HCEC 1CT (cell line): ENCODE results near the gene BRAT1.
A peak's percentile ranks its signal among the peaks of the same experiment; 100 is the strongest.

Experiments used
- DNase-seq: peaks from one replicate; pipeline ENCODE4 v3.0.0-alpha.2; 2017

The BRAT1 gene

GRCh38 chr7:2559283-2559950 is 4.1 kb upstream of the BRAT1 start:
- DNase-seq = peak; percentile 5

DNA sequence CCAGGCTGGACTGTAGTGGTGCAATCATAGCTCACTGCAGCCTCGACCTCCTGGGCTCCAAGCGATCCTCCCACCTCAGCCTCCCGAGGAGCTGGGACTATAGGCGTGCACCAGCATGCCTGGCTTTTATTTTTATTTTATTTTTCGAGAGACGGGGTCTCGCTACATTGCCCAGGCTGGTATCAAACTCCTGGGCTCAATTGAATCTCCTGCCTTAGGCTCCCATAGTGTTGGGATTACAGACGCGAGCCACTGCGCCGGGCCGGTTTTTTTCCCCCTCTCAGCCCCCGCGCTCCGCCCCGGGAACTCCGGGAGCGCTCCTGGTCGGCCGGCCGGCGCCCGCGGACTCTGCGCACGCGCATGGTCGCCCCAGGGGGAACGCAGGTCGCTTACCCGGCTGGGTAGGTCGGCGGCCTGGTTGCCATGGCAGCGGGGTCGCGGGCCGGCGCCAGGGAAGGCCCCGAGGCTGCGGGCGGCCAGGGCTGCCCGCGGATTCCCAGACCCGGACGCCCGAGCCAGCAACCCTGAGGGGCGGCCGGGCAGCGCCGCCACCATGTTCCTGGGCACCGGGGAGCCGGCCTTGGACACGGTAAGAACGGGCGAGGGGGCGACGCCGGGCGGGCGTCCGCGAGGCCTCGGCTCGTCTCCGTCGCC is 3.4 kb upstream of the BRAT1 start, which contains the start of gene IQCE:
Gene IQCE, plus strand, starts transcription at position 351 of the 654 bp plus-strand sequence. Its CDS starts 203 bp downstream, at position 554.
- DNase-seq = peak; percentile 80

DNA sequence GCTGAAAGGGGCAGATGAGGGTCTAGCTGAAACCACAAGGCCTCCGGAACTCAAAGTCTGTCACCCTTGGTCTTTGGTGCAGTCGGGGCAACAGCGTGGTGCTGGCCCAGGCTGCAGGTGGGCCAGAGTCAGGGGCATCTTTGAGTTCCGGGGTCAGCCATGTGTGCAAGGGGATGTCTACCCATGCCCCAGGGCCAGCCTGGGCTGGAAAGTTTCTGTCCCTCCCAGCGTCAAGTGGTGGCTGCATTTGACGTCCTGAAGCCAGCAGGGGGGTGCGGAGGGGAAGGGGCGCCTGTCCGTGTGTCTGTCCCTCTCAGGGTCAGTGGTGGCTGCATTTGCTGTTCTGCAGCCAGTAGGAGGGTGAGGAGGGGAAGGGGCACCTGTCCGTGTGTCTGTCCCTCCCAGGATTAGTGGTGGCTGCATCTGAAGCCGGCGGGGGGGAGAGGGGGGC is 638 bp downstream of the BRAT1 start:
- no peak for DNase-seq

DNA sequence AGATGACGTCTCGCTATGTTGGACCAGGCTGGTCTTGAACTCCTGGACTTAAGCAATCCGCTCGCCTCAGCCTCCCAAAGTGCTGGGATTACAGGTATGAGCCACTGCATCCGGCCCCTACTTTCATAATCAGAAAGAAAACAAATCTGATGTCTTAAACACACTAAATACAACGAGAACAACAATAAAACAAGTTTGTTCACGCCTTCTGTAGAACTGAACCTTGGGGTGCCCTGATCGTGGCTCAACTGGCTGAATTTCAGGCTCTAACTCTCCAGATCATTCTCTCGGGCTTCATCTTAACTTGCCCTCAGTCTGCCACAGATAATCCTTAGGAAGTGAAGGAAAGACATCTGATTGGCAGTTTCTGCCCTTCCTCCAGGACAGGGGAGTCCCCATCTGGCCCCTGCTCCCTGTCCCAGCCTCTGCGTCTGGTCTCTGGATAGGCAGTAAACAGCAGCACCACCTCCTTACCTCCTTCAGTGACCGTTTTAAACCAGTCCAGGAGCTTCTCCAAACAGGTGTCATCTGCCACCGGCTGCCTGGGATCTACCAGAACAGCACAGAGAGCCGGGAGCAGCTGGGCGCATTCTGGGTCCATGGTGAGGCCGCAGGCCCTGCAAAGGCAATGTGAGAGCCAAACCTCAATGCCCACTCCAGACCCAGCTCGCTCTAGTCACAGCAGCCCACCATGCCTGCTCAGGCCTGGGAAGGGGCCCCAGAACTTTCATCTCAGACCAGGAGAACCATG is 1.3 kb downstream of the BRAT1 start:
- no peak for DNase-seq

- DNase-seq = peak; percentile 43
These were observed 2.2 kb downstream of the BRAT1 start for GRCh38 chr7:2553108-2553507.

DNA sequence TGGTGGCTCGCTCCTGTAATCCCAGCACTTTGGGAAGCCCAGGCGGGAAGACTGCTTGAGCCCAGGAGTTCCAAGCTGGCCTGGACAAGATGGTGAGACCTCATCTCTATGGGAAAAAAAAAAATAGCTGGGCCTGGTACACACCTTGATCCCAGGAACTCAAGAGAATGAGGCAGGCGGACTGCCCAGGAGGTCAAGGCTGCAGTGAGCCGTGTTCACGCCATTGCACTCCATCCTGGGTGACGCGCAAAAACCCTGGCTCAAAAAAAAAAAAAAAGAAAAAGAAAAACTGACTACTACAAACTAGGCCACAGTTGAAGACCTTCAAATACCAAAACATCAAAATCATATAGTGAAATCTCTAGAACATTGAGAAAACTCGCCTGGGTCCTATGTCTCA is 3.9 kb downstream of the BRAT1 start:
- no peak for DNase-seq

- no peak for DNase-seq
These were observed 8.3 kb downstream of the BRAT1 start for GRCh38 chr7:2546776-2547586.

GRCh38 chr7:2545746-2546425 is 9.4 kb downstream of the BRAT1 start:
- no peak for DNase-seq

DNA sequence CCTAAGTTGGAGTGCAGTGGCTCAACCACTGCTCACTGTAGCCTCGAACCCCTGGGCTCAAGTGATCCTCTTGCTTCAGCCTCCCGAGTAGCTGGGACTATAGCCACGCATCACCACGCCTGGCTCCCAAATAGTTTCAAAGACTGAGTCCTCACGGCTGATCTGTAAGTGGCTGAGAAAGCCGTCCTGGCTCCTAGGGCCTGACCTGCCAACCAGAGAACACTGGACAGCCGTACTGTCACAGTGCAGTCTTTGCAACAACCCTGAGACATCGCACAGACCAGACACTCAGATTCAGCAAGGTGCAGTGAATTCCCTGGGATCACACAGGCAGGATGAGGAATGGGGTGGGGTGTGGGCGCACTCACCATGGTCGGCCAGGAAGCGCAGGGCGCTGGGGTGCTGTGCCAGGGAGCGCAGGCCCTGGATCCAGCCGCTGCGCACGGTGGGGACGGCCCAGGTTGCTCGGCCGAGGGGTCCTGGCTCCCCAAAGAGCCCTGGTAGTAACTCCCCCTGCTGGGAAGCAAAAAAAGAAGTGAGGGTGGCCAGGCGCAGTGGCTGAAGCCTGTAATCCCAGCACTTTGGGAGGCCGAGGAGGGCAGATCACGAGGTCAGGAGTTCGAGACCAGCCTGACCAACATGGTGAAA is 10.7 kb downstream of the BRAT1 start:
- DNase-seq = no peak

DNA sequence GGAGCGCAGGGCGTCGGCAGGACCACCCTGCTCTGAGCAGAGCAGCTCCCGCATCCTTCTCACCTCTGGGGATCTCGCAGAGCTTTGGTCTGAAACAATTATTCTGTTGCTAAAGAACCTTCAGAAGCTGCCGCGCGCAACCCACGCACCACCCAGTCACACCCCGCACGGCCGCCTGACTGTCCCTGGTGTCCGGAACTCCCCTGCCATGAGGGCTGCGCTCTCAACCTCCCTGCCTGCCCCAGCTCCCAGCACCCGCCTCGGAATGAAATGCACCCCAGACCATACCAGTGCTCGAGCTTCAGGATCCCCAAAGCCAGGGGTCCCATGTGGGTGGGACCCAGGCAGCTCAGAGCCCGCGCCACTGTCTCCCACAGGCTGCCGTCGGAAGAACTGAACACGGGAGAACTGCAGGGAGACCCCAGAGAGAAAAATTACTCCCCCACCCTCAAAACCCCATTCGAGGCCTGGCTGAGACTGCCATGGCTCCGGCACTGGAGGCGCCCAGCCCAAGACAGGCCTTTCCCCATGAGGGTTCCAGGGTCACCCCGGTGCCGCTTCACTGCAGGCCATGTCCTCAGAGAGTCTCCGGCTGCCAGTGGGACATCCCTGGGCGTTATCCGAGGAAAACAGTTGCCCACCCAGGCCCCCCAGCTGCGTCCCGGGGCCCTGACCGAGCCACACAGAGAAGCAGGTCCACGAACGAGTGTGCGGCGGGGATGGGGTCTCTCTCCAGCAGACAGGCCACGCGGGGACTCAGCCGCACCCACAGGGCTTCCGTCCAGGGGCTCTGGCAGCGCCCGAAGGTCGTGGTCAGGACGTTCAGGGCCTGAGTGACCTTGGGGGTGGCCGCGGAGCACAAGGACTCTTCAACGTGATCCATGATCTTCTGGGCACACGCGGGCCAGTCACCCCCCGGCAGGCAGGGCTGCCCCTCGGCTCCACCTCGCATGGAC is 12.1 kb downstream of the BRAT1 start:
- no peak for DNase-seq

DNA sequence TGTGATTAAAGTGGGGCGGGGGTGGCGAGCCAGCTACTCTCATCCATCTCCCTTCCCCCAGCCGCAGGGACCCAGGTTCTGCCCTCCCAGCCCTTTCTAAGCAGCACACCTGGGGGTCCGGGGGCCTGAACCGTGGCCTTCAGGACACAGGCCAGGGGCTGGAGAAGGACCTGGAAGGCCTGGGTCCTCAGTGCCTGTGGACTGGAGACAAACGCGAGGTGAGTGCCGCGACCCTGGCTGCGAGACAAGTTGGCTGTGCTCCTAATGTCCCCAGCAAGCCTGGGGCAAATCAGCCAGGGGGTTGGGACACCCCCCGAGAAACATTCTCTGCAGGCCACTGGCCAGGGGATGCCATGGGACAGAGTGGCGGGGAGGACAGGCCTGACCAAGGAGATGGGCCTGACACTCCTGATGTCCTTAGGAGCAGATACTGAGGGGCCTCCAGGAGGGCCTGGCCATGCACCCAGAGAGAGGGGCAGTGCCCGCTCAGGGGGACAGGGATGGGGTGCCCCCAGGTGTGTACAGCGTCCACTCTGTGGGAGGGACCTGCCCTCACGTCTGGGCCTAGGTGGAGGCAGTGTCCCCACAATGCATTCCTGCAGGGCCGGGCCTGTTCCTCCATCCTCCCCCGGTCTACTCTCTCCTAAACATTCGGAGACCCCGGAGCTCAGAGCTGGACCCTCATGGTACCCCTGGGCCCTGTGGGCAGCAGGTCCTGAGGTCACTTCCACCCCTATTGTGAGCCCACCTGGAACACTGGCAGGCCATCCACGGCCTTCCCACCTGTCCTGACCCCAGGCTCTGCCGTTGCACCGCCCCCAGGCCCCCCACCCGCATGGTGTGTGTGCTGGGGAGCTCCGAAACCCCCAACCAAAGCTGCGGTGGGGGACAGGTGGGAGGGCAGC is 13.1 kb downstream of the BRAT1 start:
- DNase-seq = no peak

GRCh38 chr7:2541291-2542010 is 13.9 kb downstream of the BRAT1 start:
- DNase-seq = no peak

- no peak for DNase-seq
These were observed 14.7 kb downstream of the BRAT1 start for GRCh38 chr7:2540641-2541051.

- DNase-seq = no peak
These were observed 15.2 kb downstream of the BRAT1 start for GRCh38 chr7:2540133-2540532.

DNA sequence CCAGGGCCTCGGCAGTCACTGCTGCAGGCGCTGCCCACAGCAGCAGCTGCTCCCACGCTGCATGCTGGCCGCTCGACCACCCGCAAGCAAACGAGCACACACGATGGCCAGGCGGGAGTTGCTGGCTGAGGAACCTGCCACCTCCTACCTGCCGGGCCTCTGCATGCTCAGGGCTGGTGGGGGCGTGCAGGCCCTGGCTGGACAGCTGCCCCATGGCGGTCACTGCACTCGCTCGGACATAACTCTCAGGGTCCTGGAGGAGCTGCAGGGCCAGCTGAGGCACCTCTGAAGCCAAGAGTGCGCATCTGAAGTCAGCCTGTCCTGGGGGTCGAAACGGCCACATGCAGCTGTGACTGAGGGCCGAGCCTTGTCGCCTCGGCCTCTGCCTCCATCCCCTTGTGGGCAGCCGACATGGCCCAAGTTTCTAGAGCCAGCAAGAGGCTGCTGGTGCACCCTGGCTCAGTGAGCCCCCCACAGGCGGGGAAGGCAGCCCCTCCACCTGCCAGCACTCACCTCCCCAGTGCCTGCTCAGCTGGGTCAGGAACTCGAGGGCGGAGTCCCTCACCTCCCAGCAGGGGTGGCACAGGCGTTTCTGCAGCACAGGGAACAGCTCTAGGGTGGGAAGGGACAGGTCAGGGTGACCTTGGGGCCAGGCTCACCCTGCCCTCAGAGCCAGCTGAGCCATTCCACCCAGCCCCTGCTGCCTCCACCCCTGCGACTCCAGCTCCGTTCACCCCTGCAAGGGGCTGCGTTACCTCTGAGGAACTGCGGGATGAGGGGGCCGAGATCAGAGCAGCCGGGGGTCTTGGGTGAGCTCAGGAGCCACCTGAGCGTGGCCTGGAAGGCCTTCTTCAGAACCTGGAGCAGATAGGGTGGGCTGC is 16.1 kb downstream of the BRAT1 start:
- no peak for DNase-seq

- no peak for DNase-seq
These were observed 17.1 kb downstream of the BRAT1 start for GRCh38 chr7:2537981-2538851.
